ENCODE measurements around the gene ARL6IP6. TPM values are rescaled to one million over a fixed set of nuclear protein-coding genes. Genes with fewer than 3 reads are reported as not detected.

Gene ARL6IP6
- total RNA-seq, 6 experiments from 2014 or later: 2.6 to 5.4 (median 3.7) TPM

DNA sequence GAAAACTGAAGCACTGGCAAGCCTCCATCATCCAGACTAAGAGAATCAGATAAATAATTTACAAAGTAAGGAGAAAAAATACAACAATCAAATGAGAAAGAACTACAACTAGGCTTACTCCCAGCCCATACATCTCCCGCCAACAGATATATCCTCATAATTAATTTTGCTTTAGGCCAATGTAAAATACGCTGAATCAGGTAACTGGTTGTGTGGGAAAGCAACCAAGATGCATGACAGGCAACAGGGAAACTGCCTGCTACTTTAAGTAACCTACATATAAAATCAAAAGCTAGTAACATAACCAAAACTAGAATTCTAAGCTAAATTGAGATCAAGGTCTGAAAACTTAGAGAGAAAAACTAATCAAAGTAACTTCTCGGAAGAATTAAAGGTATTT lies 22.7 kb upstream of the ARL6IP6 start:
- ATAC-seq (no peak), DNase-seq (no peak)
- Histone ChIP-seq H3K4me1 (peaks cover 0 to 8% (median 0%) of the 10 kb centered on the region in 4 donors), H3K27ac (no peak overlapping the region), H3K36me3 (peaks cover 0 to 18% (median 0%) of the 10 kb centered on the region in 4 donors), H3K9me3 (no peaks in the 10 kb centered on the region), H3K27me3 (no peaks in the 10 kb centered on the region), H3K4me3 (no peak overlapping the region)
- WGBS (ENCODE audit: insufficient coverage, low coverage, low lambda C conversion rate, missing lambda C conversion rate): 97% methylated on average over 3 of the region's 3 CpGs
- intact Hi-C loops (cut with DNase I): no loop called here
- TF ChIP-seq, protein P1, sequence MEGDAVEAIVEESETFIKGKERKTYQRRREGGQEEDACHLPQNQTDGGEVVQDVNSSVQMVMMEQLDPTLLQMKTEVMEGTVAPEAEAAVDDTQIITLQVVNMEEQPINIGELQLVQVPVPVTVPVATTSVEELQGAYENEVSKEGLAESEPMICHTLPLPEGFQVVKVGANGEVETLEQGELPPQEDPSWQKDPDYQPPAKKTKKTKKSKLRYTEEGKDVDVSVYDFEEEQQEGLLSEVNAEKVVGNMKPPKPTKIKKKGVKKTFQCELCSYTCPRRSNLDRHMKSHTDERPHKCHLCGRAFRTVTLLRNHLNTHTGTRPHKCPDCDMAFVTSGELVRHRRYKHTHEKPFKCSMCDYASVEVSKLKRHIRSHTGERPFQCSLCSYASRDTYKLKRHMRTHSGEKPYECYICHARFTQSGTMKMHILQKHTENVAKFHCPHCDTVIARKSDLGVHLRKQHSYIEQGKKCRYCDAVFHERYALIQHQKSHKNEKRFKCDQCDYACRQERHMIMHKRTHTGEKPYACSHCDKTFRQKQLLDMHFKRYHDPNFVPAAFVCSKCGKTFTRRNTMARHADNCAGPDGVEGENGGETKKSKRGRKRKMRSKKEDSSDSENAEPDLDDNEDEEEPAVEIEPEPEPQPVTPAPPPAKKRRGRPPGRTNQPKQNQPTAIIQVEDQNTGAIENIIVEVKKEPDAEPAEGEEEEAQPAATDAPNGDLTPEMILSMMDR (IDR thresholded peaks at IDR 0.05): no peak
- no peak for TF ChIP-seq POLR2A (IDR thresholded peaks at IDR 0.05)

- ATAC-seq (no peak), DNase-seq (no peak)
- TF ChIP-seq POLR2A (IDR thresholded peaks at IDR 0.05): no peak
- TF ChIP-seq, protein P1 (IDR thresholded peaks at IDR 0.05): no peak
- no peaks in the 10 kb centered on the region for H3K27me3 ChIP-seq
- WGBS (ENCODE audit: insufficient coverage, low coverage, low lambda C conversion rate, missing lambda C conversion rate): 83% methylated on average over 1 of the region's 1 CpG
- H3K36me3 ChIP-seq: peaks cover 0 to 18% (median 0%) of the 10 kb centered on the region in 4 donors
- peaks cover 0 to 8% (median 0%) of the 10 kb centered on the region in 4 donors for H3K4me1 ChIP-seq
- H3K27ac ChIP-seq: no peak overlapping the region
- H3K9me3 ChIP-seq: no peaks in the 10 kb centered on the region
- no peak overlapping the region for H3K4me3 ChIP-seq
- intact Hi-C loops (cut with DNase I): no loop called here
Measured at GRCh38 chr2:152696476-152696875, 21.9 kb upstream of the ARL6IP6 start.

GRCh38 chr2:152701198-152701597 lies 17.2 kb upstream of the ARL6IP6 start:
- TF ChIP-seq POLR2A (IDR thresholded peaks at IDR 0.05): no peak
- TF ChIP-seq, protein P1 (IDR thresholded peaks at IDR 0.05): no peak
- ATAC-seq (no peak), DNase-seq (no peak)
- Histone ChIP-seq H3K27ac (no peak overlapping the region), H3K27me3 (no peaks in the 10 kb centered on the region), H3K4me3 (no peak overlapping the region), H3K36me3 (no peaks in the 10 kb centered on the region), H3K9me3 (no peaks in the 10 kb centered on the region), H3K4me1 (no peaks in the 10 kb centered on the region)
- intact Hi-C loops (cut with DNase I): no loop called here
- 98% methylated on average over 6 of the region's 7 CpGs for WGBS (ENCODE audit: insufficient coverage, low coverage, low lambda C conversion rate, missing lambda C conversion rate)

- intact Hi-C loops (cut with DNase I): no loop called here
- no peaks in the 10 kb centered on the region for H3K4me1 ChIP-seq
- WGBS (ENCODE audit: insufficient coverage, low coverage, low lambda C conversion rate, missing lambda C conversion rate): 80% methylated on average over 3 of the region's 4 CpGs
- no peak for ATAC-seq
- H3K27me3 ChIP-seq: no peaks in the 10 kb centered on the region
- no peak overlapping the region for H3K27ac ChIP-seq
- no peak for TF ChIP-seq POLR2A (IDR thresholded peaks at IDR 0.05)
- peaks cover 0 to 6% (median under 1%) of the 10 kb centered on the region in 4 donors for H3K36me3 ChIP-seq
- no peaks in the 10 kb centered on the region for H3K9me3 ChIP-seq
- H3K4me3 ChIP-seq: no peak overlapping the region
- no peak for DNase-seq
Measured at GRCh38 chr2:152706477-152707021, 11.9 kb upstream of the ARL6IP6 start.

- no peaks in the 10 kb centered on the region for H3K27me3 ChIP-seq
- intact Hi-C loops (cut with DNase I): no loop called here
- peaks cover 0 to 18% (median 9%) of the 10 kb centered on the region in 4 donors for H3K36me3 ChIP-seq
- H3K4me3 ChIP-seq: no peak overlapping the region
- H3K9me3 ChIP-seq: no peaks in the 10 kb centered on the region
- no peak for DNase-seq
- WGBS (ENCODE audit: insufficient coverage, low coverage, low lambda C conversion rate, missing lambda C conversion rate): 100% methylated on average over 2 of the region's 2 CpGs
- ATAC-seq: no peak
- TF ChIP-seq, protein P1 (IDR thresholded peaks at IDR 0.05): no peak
- TF ChIP-seq POLR2A (IDR thresholded peaks at IDR 0.05): no peak
- H3K27ac ChIP-seq: no peak overlapping the region
- H3K4me1 ChIP-seq: no peaks in the 10 kb centered on the region
Measured at GRCh38 chr2:152708742-152709141, 9.7 kb upstream of the ARL6IP6 start.
